CD4-positive, alpha-beta memory T cell (primary cell): ENCODE results near the gene SGIP1. TPM values are rescaled to one million over a fixed set of nuclear protein-coding genes. Genes with fewer than 3 reads are reported as not detected.

Experiments
- CTCF ChIA-PET: fragments of 350-600 bp; sonication (Branson Sonifier 250); formaldehyde crosslinking; loops from one replicate; lab custom pipeline; 2021; ENCODE audit warnings: inconsistent platforms; ENCODE audit not compliant: partially characterized antibody; lab: Charles Lee
- POLR2A ChIA-PET: fragments of 350-600 bp; sonication (Branson Sonifier 250); formaldehyde crosslinking; loops from one replicate; lab custom pipeline; 2021; ENCODE audit not compliant: partially characterized antibody; lab: Charles Lee
- DNase-seq, 5 donors: peaks; one replicate each; pipeline versions ENCODE4 v3.0.0 to v3.0.0-alpha.2; 2020 to 2022; ENCODE audit warnings: mixed read lengths in 1 of 5
- H3K27ac ChIP-seq: one replicate; pipeline ENCODE4 v1.7.0; 2013; ENCODE audit warnings: low read depth, low read length
- H3K27me3 ChIP-seq: 2 replicates; pipeline ENCODE4 v1.7.0; 2013; ENCODE audit warnings: mild to moderate bottlenecking, low read length, moderate library complexity; ENCODE audit not compliant: insufficient read depth
- H3K36me3 ChIP-seq: 2 replicates; pipeline ENCODE4 v1.7.0; 2013; ENCODE audit warnings: mild to moderate bottlenecking, low read length, moderate library complexity; ENCODE audit not compliant: insufficient read depth
- H3K4me1 ChIP-seq: 2 replicates; pipeline ENCODE4 v1.7.0; 2013; ENCODE audit warnings: mild to moderate bottlenecking, low read length, moderate library complexity; ENCODE audit not compliant: insufficient read depth
- H3K4me3 ChIP-seq, 2 donors: one replicate each; pipeline ENCODE4 v1.7.0; 2013; ENCODE audit warnings: low read length in 2 of 2, mild to moderate bottlenecking in 1 of 2
- H3K9me3 ChIP-seq, 2 donors: one replicate each; pipeline ENCODE4 v1.7.0; 2013; ENCODE audit warnings: low read length in 2 of 2, control low read depth in 1 of 2; ENCODE audit not compliant: control insufficient read depth in 1 of 2
- H3K27ac Mint-ChIP-seq, 7 donors: one replicate each; pipeline ENCODE4 v1.8.0; 2020 to 2021; ENCODE audit warnings: mixed read lengths in 7 of 7, mild to moderate bottlenecking in 6 of 7, inconsistent platforms in 3 of 7, moderate library complexity in 3 of 7
- H3K27me3 Mint-ChIP-seq, 2 donors: one replicate each; pipeline ENCODE4 v1.8.0; 2020 to 2021; ENCODE audit warnings: mixed read lengths in 2 of 2
- H3K36me3 Mint-ChIP-seq, 2 donors: one replicate each; pipeline ENCODE4 v1.8.0; 2020 to 2021; ENCODE audit warnings: mixed read lengths in 2 of 2, inconsistent platforms in 1 of 2, mild to moderate bottlenecking in 1 of 2
- H3K4me1 Mint-ChIP-seq, 4 donors: one replicate each; pipeline ENCODE4 v1.8.0; 2020 to 2021; ENCODE audit warnings: mixed read lengths in 4 of 4, mild to moderate bottlenecking in 1 of 4
- H3K4me3 Mint-ChIP-seq, 8 donors: one replicate each; pipeline ENCODE4 v1.8.0; 2020 to 2021; ENCODE audit warnings: mixed read lengths in 8 of 8, mild to moderate bottlenecking in 7 of 8, moderate library complexity in 6 of 8, inconsistent platforms in 3 of 8
- H3K9me3 Mint-ChIP-seq, 8 donors: one replicate each; pipeline ENCODE4 v1.8.0; 2020 to 2021; ENCODE audit warnings: mixed read lengths in 8 of 8, mild to moderate bottlenecking in 5 of 8, inconsistent platforms in 3 of 8, moderate library complexity in 1 of 8
- intact Hi-C: fragments of 100-400 bp; cut with micrococcal nuclease; formaldehyde crosslinking; loops from one replicate; pipeline ENCODE4 v1.15.1; 2023
- polyA plus RNA-seq, 2 donors: library from polyadenylated mRNA; unstranded; fragments of 300-500 nt; fragmentation: Illumina TruSeq; gene quantifications; one replicate each; pipeline ENCODE4 v1.2.3, GENCODE V29; 2021
- total RNA-seq, 2 experiments: library from RNA; stranded (reverse); gene quantifications; one replicate each; pipeline ENCODE4 v1.2.3, GENCODE V29; 2021

The SGIP1 gene
- total and polyA plus RNA-seq, 4 experiments from 2014 or later, result not detected

DNA sequence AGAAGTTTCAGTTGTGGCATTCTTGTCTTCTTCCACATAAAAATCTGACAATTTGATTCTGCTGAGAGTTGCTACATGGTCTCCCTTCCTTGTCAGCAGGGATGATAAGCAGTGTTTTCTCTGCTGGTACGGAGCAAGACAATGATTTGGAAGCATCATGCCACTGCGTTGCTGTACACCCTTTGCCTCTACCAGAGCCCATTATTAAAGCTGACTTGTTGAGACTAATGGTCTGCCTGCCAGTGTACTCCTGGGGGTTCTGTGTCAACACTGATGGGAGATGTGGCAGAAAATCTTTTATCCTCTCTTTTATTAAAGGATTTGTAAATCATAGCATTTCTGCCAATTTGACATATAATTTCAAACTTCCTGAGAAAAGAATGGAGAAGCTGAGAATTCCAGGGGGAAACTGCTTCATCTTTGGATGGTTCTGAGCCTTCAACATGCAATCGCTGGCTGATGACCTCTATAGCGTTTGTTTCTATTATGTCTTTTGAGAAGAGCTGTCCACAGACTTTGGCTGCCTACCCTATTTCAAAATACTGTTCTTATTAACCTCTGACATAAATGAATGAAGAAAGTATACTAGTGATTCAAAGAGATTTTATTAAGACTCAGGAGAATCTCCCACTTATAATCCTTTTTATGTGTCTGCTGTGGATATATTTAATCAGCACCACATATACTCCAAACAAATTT lies 170.4 kb downstream of the SGIP1 start:
- no peak overlapping the region for H3K27ac Mint-ChIP-seq
- CTCF ChIA-PET, result no interaction called here
- peaks cover 11 to 36% of the 10 kb centered on the region in 2 donors for H3K27me3 Mint-ChIP-seq

DNA sequence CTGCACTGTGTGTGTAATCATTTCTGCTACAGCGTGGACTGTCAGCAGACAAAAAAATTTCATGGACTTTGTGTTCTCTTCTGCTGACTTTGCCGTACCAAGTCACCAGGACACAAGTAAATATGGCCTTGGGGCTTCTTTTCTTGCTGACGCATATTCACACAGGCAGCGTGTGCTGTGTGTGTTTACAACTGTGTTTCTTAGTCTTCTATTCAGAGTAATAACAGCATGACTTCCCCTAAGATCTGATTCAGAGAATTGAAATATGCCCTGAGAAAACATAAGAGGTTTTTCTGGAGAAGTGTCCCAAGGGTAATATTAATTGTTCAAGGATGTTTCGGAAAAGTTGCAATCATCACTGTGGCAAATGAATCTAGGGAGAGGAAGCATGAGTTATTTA lies 171.2 kb downstream of the SGIP1 start:
- Histone ChIP-seq H3K27ac (no peak overlapping the region), H3K9me3 (no peaks in the 10 kb centered on the region), H3K27me3 (no peaks in the 10 kb centered on the region), H3K4me1 (no peaks in the 10 kb centered on the region), H3K36me3 (no peaks in the 10 kb centered on the region), H3K4me3 (no peak overlapping the region)
- intact Hi-C loops, result no loop called here
- DNase-seq, result no peak
- ChIA-PET CTCF (no interaction called here), POLR2A (no interaction called here)
- Mint-ChIP-seq H3K4me1 (no peaks in the 10 kb centered on the region), H3K27me3 (peaks cover 11 to 36% of the 10 kb centered on the region in 2 donors), H3K9me3 (no peaks in the 10 kb centered on the region), H3K4me3 (no peak overlapping the region), H3K27ac (no peak overlapping the region), H3K36me3 (no peaks in the 10 kb centered on the region)

More for the DNA sequence above, 170.4 kb downstream of the SGIP1 start:
- Mint-ChIP-seq H3K4me1 (no peaks in the 10 kb centered on the region), H3K9me3 (no peaks in the 10 kb centered on the region), H3K36me3 (no peaks in the 10 kb centered on the region), H3K4me3 (no peak overlapping the region)
- no peaks in the 10 kb centered on the region for H3K36me3 ChIP-seq
- H3K9me3 ChIP-seq, result no peaks in the 10 kb centered on the region
- POLR2A ChIA-PET, result no interaction called here
- intact Hi-C loops, result no loop called here
- no peak overlapping the region for H3K27ac ChIP-seq
- H3K4me3 ChIP-seq, result no peak overlapping the region
- DNase-seq, result no peak
- H3K27me3 ChIP-seq, result no peaks in the 10 kb centered on the region
- no peaks in the 10 kb centered on the region for H3K4me1 ChIP-seq

DNA sequence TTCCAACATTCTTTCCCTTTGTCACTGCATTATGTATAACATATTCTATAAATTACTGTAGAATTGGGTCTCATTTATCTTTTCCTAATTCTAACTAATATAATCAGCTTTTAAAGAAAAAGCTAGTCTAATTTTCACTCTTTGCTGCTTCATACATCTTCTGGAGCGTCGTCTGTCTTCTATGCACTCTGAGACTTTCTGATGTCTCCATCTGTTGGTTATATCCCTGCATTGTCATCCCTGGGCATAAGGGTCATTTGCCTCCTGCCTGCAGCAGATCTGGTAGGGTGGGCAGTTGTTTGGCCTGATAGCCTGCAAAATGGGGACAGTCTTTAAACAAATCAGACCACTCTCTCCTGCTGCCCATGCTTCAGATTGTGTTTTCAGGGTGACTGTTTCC lies 177.5 kb downstream of the SGIP1 start:
- no peak for DNase-seq
- no peaks in the 10 kb centered on the region for H3K9me3 ChIP-seq
- Mint-ChIP-seq H3K4me3 (no peak overlapping the region), H3K27me3 (peaks cover 10 to 25% of the 10 kb centered on the region in 2 donors), H3K9me3 (no peaks in the 10 kb centered on the region), H3K36me3 (no peaks in the 10 kb centered on the region), H3K27ac (no peak overlapping the region), H3K4me1 (no peaks in the 10 kb centered on the region)
- H3K36me3 ChIP-seq, result no peaks in the 10 kb centered on the region
- intact Hi-C loops, result no loop called here
- ChIA-PET CTCF (interaction anchor here (3.2 kb wide), 1 partner anchor 14 kb away, joined by 15 read pairs; no protein-coding TSS in a partner anchor), POLR2A (no interaction called here)
- H3K4me1 ChIP-seq, result no peaks in the 10 kb centered on the region
- H3K27me3 ChIP-seq, result no peaks in the 10 kb centered on the region
- no peak overlapping the region for H3K4me3 ChIP-seq
- no peak overlapping the region for H3K27ac ChIP-seq

DNA sequence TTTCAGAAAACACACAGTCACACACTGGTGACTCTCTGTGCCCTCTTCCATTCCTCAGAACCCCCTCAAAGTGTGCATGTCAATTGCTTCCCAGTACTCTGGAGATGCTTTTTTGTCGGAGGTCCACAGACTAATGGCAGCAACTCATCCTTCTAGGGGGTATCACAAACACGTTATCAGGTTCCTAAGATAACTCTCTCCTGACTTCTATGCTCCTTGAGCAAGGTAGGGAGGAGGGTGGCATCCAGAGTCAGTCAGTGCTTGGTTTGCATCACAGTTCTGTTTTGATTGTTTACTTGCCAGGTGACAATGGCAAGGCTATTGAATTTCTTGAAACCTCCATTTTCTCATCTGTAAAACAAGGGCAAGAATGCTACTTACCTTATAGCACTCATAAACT lies 178.9 kb downstream of the SGIP1 start:
- no peaks in the 10 kb centered on the region for H3K36me3 Mint-ChIP-seq
- Histone ChIP-seq H3K36me3 (no peaks in the 10 kb centered on the region), H3K27ac (no peak overlapping the region), H3K4me1 (no peaks in the 10 kb centered on the region), H3K9me3 (no peaks in the 10 kb centered on the region), H3K27me3 (no peaks in the 10 kb centered on the region), H3K4me3 (no peak overlapping the region)
- H3K4me3 Mint-ChIP-seq, result no peak overlapping the region
- intact Hi-C loops, result no loop called here
- no peaks in the 10 kb centered on the region for H3K9me3 Mint-ChIP-seq
- no peak for DNase-seq
- no peak overlapping the region for H3K27ac Mint-ChIP-seq
- ChIA-PET CTCF (no interaction called here), POLR2A (no interaction called here)
- H3K4me1 Mint-ChIP-seq, result no peaks in the 10 kb centered on the region
- H3K27me3 Mint-ChIP-seq, result peaks cover 11 to 23% of the 10 kb centered on the region in 2 donors

DNA sequence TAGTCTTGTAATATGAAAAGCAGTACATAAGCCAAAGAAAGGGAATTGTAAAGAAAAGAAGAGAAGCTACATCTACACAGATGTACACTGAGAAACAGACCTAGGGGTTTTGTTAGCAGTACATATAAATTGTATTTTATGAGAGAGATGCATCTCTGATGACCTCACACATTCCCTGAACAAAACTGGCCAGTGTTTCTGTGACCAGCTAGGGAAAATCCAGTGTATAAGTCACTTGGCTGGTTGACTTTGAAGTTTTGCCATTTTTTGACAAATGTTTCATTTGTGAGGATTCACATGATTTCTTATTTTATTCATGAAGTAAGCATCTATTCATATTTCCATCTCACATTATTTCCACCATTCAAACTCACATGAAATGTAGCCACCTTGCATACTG lies 190.0 kb downstream of the SGIP1 start:
- no peaks in the 10 kb centered on the region for H3K9me3 Mint-ChIP-seq
- H3K4me3 Mint-ChIP-seq, result no peak overlapping the region
- CTCF ChIA-PET, result interaction anchor here (1.0 kb wide), 1 partner anchor 8 kb away, joined by 3 read pairs; no protein-coding TSS in a partner anchor
- DNase-seq, result no peak
- H3K27ac Mint-ChIP-seq, result no peak overlapping the region
- H3K4me1 Mint-ChIP-seq, result peaks cover 4 to 14% (median 9%) of the 10 kb centered on the region in 4 donors
- Histone ChIP-seq H3K27me3 (no peaks in the 10 kb centered on the region), H3K9me3 (no peaks in the 10 kb centered on the region), H3K36me3 (no peaks in the 10 kb centered on the region), H3K4me3 (no peak overlapping the region), H3K4me1 (no peaks in the 10 kb centered on the region), H3K27ac (no peak overlapping the region)
- H3K27me3 Mint-ChIP-seq, result peaks cover 12 to 16% of the 10 kb centered on the region in 2 donors
- no peaks in the 10 kb centered on the region for H3K36me3 Mint-ChIP-seq
- intact Hi-C loops, result no loop called here
- POLR2A ChIA-PET, result no interaction called here

DNA sequence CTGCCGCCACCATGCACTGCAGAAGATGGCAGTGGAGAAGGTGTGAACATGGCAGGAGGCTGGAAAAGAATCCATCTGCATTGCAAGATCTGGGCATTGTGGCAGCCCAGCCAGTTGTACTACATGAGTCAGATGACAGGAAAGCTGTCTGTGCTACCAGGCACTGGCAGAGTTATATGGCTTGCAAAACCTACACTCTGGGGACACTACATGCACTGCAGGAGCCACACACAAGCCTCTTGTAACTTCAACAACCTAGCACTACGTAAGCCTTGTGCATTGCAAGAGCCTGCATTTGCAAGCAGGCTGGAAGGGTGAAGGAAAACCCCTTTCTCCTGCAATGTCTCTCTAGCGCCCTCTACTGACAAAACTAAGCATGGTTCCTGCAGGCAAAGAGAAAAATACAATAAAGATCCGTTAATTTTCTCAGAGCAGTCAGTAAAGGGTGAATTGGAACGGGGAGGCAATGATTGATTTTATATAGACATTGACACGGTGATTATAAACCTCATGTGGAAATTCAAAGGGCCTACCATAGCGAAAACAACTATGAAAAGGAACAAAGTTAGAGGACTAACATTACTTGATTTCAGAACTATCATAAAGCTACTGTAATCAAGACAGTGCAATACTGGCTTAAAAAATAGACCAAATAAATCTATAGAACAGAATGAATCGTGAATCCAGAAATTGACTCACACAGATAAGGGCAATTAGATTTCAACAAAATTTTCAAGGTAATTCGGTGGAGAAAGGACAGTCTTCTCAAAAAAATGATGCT lies 192.1 kb downstream of the SGIP1 start:
- intact Hi-C loops, result loop anchor here (1.0 to 5.0 kb wide), 4 partner anchors 119 to 767 kb away; no protein-coding TSS in a partner anchor
- H3K9me3 ChIP-seq, result no peaks in the 10 kb centered on the region
- Mint-ChIP-seq H3K27ac (no peak overlapping the region), H3K9me3 (peaks cover 0 to 2% (median 0%) of the 10 kb centered on the region in 8 donors), H3K27me3 (peaks cover 7 to 14% of the 10 kb centered on the region in 2 donors), H3K4me1 (peaks cover 9 to 18% (median 15%) of the 10 kb centered on the region in 4 donors), H3K4me3 (no peak overlapping the region), H3K36me3 (no peaks in the 10 kb centered on the region)
- no peak overlapping the region for H3K27ac ChIP-seq
- DNase-seq, result peak; percentile 54 to 66 (median 59)
- ChIA-PET CTCF (interaction anchor here (0.8 to 3.0 kb wide), 19 partner anchors 8 to 769 kb away, joined by 3 to 19 read pairs (median 4); no protein-coding TSS in a partner anchor), POLR2A (no interaction called here)
- H3K27me3 ChIP-seq, result no peaks in the 10 kb centered on the region
- H3K4me3 ChIP-seq, result no peak overlapping the region
- no peaks in the 10 kb centered on the region for H3K36me3 ChIP-seq
- H3K4me1 ChIP-seq, result no peaks in the 10 kb centered on the region

DNA sequence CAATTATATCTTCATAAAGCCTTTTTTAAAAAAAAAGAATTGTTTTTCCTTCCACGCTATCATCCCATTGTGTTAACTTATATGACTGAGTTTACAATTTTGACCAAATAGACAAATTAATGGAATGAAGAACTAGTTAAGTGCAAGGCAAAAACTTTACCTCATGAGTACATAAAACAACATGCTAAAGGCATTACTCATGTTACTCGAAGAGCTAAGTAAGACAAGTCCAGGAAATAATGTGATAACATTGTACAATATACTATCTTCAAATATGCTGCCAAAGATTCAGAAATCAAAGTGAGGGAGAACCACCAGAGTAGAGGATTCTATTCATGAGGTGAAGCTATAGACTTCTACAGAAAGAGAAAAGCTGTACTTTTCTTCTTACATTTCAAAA lies 194.1 kb downstream of the SGIP1 start:
- Mint-ChIP-seq H3K27me3 (peaks cover 2 to 7% of the 10 kb centered on the region in 2 donors), H3K27ac (no peak overlapping the region), H3K4me1 (peaks cover 9 to 18% (median 15%) of the 10 kb centered on the region in 4 donors), H3K4me3 (no peak overlapping the region), H3K9me3 (peaks cover 0 to 2% (median 0%) of the 10 kb centered on the region in 8 donors), H3K36me3 (no peaks in the 10 kb centered on the region)
- no peaks in the 10 kb centered on the region for H3K27me3 ChIP-seq
- H3K4me1 ChIP-seq, result no peaks in the 10 kb centered on the region
- no peak overlapping the region for H3K27ac ChIP-seq
- intact Hi-C loops, result loop anchor here (5.0 kb wide), 1 partner anchor 281 kb away; no protein-coding TSS in a partner anchor
- ChIA-PET CTCF (no interaction called here), POLR2A (no interaction called here)
- no peak overlapping the region for H3K4me3 ChIP-seq
- H3K36me3 ChIP-seq, result no peaks in the 10 kb centered on the region
- H3K9me3 ChIP-seq, result no peaks in the 10 kb centered on the region
- no peak for DNase-seq
